A204.1 (cell line): ENCODE results near the gene CBR1.
"Not testable (repeated sequence)": the region's sequence is repeated elsewhere in the genome, so short reads cannot be mapped to it uniquely, and the experiment has no call there.

Experiments
- FAIRE-seq: peaks from 2 replicates; lab custom pipeline; 2012; peaks lifted over from hg19 to GRCh38; lab: Jason Lieb, UNC

The CBR1 gene

GRCh38 chr21:36080386-36080785 is 10.6 kb downstream of the CBR1 start:
- FAIRE-seq = no peak

GRCh38 chr21:36082237-36082664 is 12.4 kb downstream of the CBR1 start:
- no peak for FAIRE-seq

- no peak for FAIRE-seq
Observed at GRCh38 chr21:36087362-36088138, 17.7 kb downstream of the CBR1 start.

- no peak for FAIRE-seq
Observed at GRCh38 chr21:36089946-36090345, 20.1 kb downstream of the CBR1 start.

- no peak for FAIRE-seq
Observed at GRCh38 chr21:36092681-36093080, 22.9 kb downstream of the CBR1 start.

GRCh38 chr21:36093512-36093911 is 23.7 kb downstream of the CBR1 start:
- no peak for FAIRE-seq

- no peak for FAIRE-seq
Observed at GRCh38 chr21:36096398-36097290, 26.8 kb downstream of the CBR1 start.

GRCh38 chr21:36097427-36098181 is 27.8 kb downstream of the CBR1 start:
- FAIRE-seq = no peak

- FAIRE-seq = no peak
Observed at GRCh38 chr21:36098182-36098532, 28.3 kb downstream of the CBR1 start.

- FAIRE-seq = no peak
Observed at GRCh38 chr21:36099000-36099399, 29.2 kb downstream of the CBR1 start.

- FAIRE-seq = not testable (repeated sequence)
Observed at GRCh38 chr21:36099695-36100211, 29.9 kb downstream of the CBR1 start.

GRCh38 chr21:36100971-36101641 is 31.3 kb downstream of the CBR1 start:
- no peak for FAIRE-seq

- no peak for FAIRE-seq
Observed at GRCh38 chr21:36103434-36103833, 33.6 kb downstream of the CBR1 start.

- FAIRE-seq = no peak
Observed at GRCh38 chr21:36104317-36105300, 34.8 kb downstream of the CBR1 start.

- FAIRE-seq = no peak
Observed at GRCh38 chr21:36105327-36105842, 35.6 kb downstream of the CBR1 start.

GRCh38 chr21:36109868-36110267 is 40.0 kb downstream of the CBR1 start:
- FAIRE-seq = no peak

GRCh38 chr21:36111238-36111637 is 41.4 kb downstream of the CBR1 start:
- FAIRE-seq = no peak

- no peak for FAIRE-seq
Observed at GRCh38 chr21:36113647-36114428, 44.0 kb downstream of the CBR1 start.

GRCh38 chr21:36115138-36115730 is 45.4 kb downstream of the CBR1 start:
- FAIRE-seq = no peak
